Kidney (tissue), 14 donors: ENCODE data around the gene MED27. TPM values are rescaled to one million over a fixed set of nuclear protein-coding genes. Genes with fewer than 3 reads are reported as not detected.
A peak's percentile ranks its signal among the peaks of the same experiment; 100 is the strongest.

ENCODE experiments used
- DNase-seq, 5 donors: peaks; one replicate each; pipeline ENCODE4 v3.0.0-alpha.2; 2013 to 2020
- FAIRE-seq: peaks from 2 replicates; lab custom pipeline; 2012; peaks lifted over from hg19 to GRCh38; lab: Jason Lieb, UNC
- H3K27ac ChIP-seq, 2 donors: one replicate each; pipeline ENCODE4 v1.7.0; 2013; ENCODE audit warnings: low read depth in 2 of 2, low read length in 2 of 2, inconsistent platforms in 1 of 2
- H3K27me3 ChIP-seq: one replicate; pipeline ENCODE4 v1.7.1; 2013; ENCODE audit warnings: low read length, inconsistent platforms; ENCODE audit not compliant: control insufficient read depth, insufficient read depth
- H3K36me3 ChIP-seq, 3 donors: one replicate each; pipeline versions ENCODE4 v1.7.0 to v1.7.1; 2013; ENCODE audit warnings: low read length in 3 of 3, control low read depth in 1 of 3, inconsistent platforms in 1 of 3; ENCODE audit not compliant: insufficient read depth in 3 of 3, control insufficient read depth in 2 of 3
- H3K4me1 ChIP-seq, 3 donors: one replicate each; pipeline versions ENCODE4 v1.7.0 to v1.7.1; 2013; ENCODE audit warnings: low read length in 3 of 3, inconsistent platforms in 1 of 3, low read depth in 1 of 3; ENCODE audit not compliant: control insufficient read depth in 2 of 3, insufficient read depth in 2 of 3
- H3K4me3 ChIP-seq, 3 donors: one replicate each; pipeline versions ENCODE4 v1.7.0 to v1.8.1; 2013; ENCODE audit warnings: low read length in 3 of 3, control low read depth in 1 of 3, inconsistent platforms in 1 of 3
- H3K9ac ChIP-seq, 3 donors: one replicate each; pipeline versions ENCODE4 v1.7.0 to v1.7.1; 2013; ENCODE audit warnings: low read length in 3 of 3, control low read depth in 1 of 3, inconsistent platforms in 1 of 3
- H3K9me3 ChIP-seq, 3 donors: one replicate each; pipeline versions ENCODE4 v1.7.0 to v1.7.1; 2013; ENCODE audit warnings: low read length in 3 of 3, control low read depth in 1 of 3, inconsistent platforms in 1 of 3; ENCODE audit not compliant: control insufficient read depth in 2 of 3, insufficient read depth in 1 of 3
- CTCF ChIP-seq: IDR thresholded peaks from 3 replicates; pipeline ENCODE4 v1.5.1; 2012; ENCODE audit warnings: mild to moderate bottlenecking, moderate library complexity, borderline replicate concordance; ENCODE audit not compliant: insufficient read depth; ENCODE audit errors: extremely low read depth
- intact Hi-C: fragments of 100-400 bp; cut with DNase I; formaldehyde crosslinking; loops from one replicate; pipeline ENCODE4 v1.11.1; 2022
- polyA plus RNA-seq: library from polyadenylated mRNA; stranded (reverse); fragments of 350-450 nt; fragmentation: Illumina TruSeq; extraction: RNeasy Lipid Tissue Mini Kit (QIAGEN cat#74804); gene quantifications from one replicate; pipeline ENCODE4 v1.2.3, GENCODE V29; 2014; ENCODE audit warnings: low read depth, low replicate concordance; ENCODE audit not compliant: insufficient read depth
- total RNA-seq: library from RNA; stranded (reverse); fragmentation: NEBNext Ultra II Directional; extraction: Animal tissue kit (Norgen Biotek cat#: 25700); gene quantifications from one replicate; pipeline ENCODE4 v1.2.1, GENCODE V29; 2021
- donor health status: control.
- donor health status: control.
- donor health status: control.
- donor health status: control.
- donor health status: control.
- donor health status: DM: yes; HTN: yes; CAD: no.
- donor health status: Normal renal cell carcinoma (clear cell type).

MED27 gene
- total and polyA plus RNA-seq, 2 donors from 2014 or later: 15.9 to 23.1 TPM

- intact Hi-C loops: no loop called here
These were observed 244.9 kb downstream of the MED27 start for GRCh38 chr9:131834721-131835120.

GRCh38 chr9:131833906-131834305, 245.8 kb downstream of the MED27 start:
- Histone ChIP-seq H3K27me3 (no peaks in the 10 kb centered on the region), H3K36me3 (no peaks in the 10 kb centered on the region), H3K9me3 (peaks cover 0 to 12% (median 0%) of the 10 kb centered on the region in 3 donors), H3K4me3 (no peak overlapping the region), H3K9ac (no peak overlapping the region), H3K4me1 (no peaks in the 10 kb centered on the region), H3K27ac (no peak overlapping the region)
- no peak for TF ChIP-seq CTCF
- intact Hi-C loops: no loop called here
- DNase-seq (peak in 1 of 5 donors; percentile 25), FAIRE-seq (no peak)

More at GRCh38 chr9:131834721-131835120, 244.9 kb downstream of the MED27 start:
- Histone ChIP-seq H3K4me1 (no peaks in the 10 kb centered on the region), H3K27me3 (no peaks in the 10 kb centered on the region), H3K9ac (no peak overlapping the region), H3K9me3 (peaks cover 0 to 12% (median 0%) of the 10 kb centered on the region in 3 donors), H3K27ac (no peak overlapping the region), H3K36me3 (no peaks in the 10 kb centered on the region), H3K4me3 (no peak overlapping the region)
- FAIRE-seq (no peak), DNase-seq (peak in 2 of 5 donors; percentile 18 to 30)
- TF ChIP-seq CTCF: no peak

- Histone ChIP-seq H3K9me3 (peaks cover 0 to 12% (median 0%) of the 10 kb centered on the region in 3 donors), H3K27ac (no peak overlapping the region), H3K36me3 (no peaks in the 10 kb centered on the region), H3K27me3 (no peaks in the 10 kb centered on the region), H3K4me1 (no peaks in the 10 kb centered on the region), H3K4me3 (no peak overlapping the region), H3K9ac (no peak overlapping the region)
- DNase-seq (peak in 1 of 5 donors; percentile 29), FAIRE-seq (no peak)
- no peak for TF ChIP-seq CTCF
- intact Hi-C loops: no loop called here
These were observed 246.6 kb downstream of the MED27 start for GRCh38 chr9:131833083-131833482.
